NOMO-1 treated with dmso at 0.1 percent for 144 hours (cell line): ENCODE measurements around the gene CCDC7.
"Not testable (repeated sequence)": the region's sequence is repeated elsewhere in the genome, so short reads cannot be mapped to it uniquely, and the experiment has no call there.

Experiments
- DNase-seq: peaks from one replicate; lab custom pipeline; 2025; ENCODE audit not compliant: unreplicated experiment; lab: John Stamatoyannopoulos, UW

The CCDC7 gene

GRCh38 chr10:32446536-32447406 lies 831 bp downstream of the CCDC7 start:
- DNase-seq, result peak; percentile 31

GRCh38 chr10:32454148-32454547 lies 8.2 kb downstream of the CCDC7 start:
- no peak for DNase-seq

- no peak for DNase-seq
Measured at GRCh38 chr10:32459051-32459698, 13.2 kb downstream of the CCDC7 start.

- DNase-seq, result no peak
Measured at GRCh38 chr10:32461203-32461602, 15.3 kb downstream of the CCDC7 start.

GRCh38 chr10:32471232-32471631 lies 25.3 kb downstream of the CCDC7 start:
- DNase-seq, result no peak

GRCh38 chr10:32477499-32477898 lies 31.6 kb downstream of the CCDC7 start:
- no peak for DNase-seq

- no peak for DNase-seq
Measured at GRCh38 chr10:32481606-32482005, 35.7 kb downstream of the CCDC7 start.

- not testable (repeated sequence) for DNase-seq
Measured at GRCh38 chr10:32483019-32483502, 37.1 kb downstream of the CCDC7 start.

- DNase-seq, result not testable (repeated sequence)
Measured at GRCh38 chr10:32488038-32488437, 42.1 kb downstream of the CCDC7 start.

- DNase-seq, result no peak
Measured at GRCh38 chr10:32489158-32489557, 43.2 kb downstream of the CCDC7 start.

- DNase-seq, result no peak
Measured at GRCh38 chr10:32489901-32490300, 44.0 kb downstream of the CCDC7 start.

GRCh38 chr10:32494562-32494961 lies 48.6 kb downstream of the CCDC7 start:
- DNase-seq, result not testable (repeated sequence)

- not testable (repeated sequence) for DNase-seq
Measured at GRCh38 chr10:32500136-32500535, 54.2 kb downstream of the CCDC7 start.

- DNase-seq, result no peak
Measured at GRCh38 chr10:32501906-32502305, 56.0 kb downstream of the CCDC7 start.

- DNase-seq, result not testable (repeated sequence)
Measured at GRCh38 chr10:32505762-32506420, 60.0 kb downstream of the CCDC7 start.

- no peak for DNase-seq
Measured at GRCh38 chr10:32511599-32511998, 65.7 kb downstream of the CCDC7 start.

- no peak for DNase-seq
Measured at GRCh38 chr10:32516567-32517495, 70.9 kb downstream of the CCDC7 start.

GRCh38 chr10:32530231-32530630 lies 84.3 kb downstream of the CCDC7 start:
- DNase-seq, result no peak

GRCh38 chr10:32538256-32538655 lies 92.3 kb downstream of the CCDC7 start:
- no peak for DNase-seq

- no peak for DNase-seq
Measured at GRCh38 chr10:32540691-32541470, 94.9 kb downstream of the CCDC7 start.
